ENCODE data around the gene DDX53. TPM values are rescaled to one million over a fixed set of nuclear protein-coding genes. Genes with fewer than 3 reads are reported as not detected.

The DDX53 gene
- total RNA-seq, 4 donors from 2014 or later = not detected

DNA sequence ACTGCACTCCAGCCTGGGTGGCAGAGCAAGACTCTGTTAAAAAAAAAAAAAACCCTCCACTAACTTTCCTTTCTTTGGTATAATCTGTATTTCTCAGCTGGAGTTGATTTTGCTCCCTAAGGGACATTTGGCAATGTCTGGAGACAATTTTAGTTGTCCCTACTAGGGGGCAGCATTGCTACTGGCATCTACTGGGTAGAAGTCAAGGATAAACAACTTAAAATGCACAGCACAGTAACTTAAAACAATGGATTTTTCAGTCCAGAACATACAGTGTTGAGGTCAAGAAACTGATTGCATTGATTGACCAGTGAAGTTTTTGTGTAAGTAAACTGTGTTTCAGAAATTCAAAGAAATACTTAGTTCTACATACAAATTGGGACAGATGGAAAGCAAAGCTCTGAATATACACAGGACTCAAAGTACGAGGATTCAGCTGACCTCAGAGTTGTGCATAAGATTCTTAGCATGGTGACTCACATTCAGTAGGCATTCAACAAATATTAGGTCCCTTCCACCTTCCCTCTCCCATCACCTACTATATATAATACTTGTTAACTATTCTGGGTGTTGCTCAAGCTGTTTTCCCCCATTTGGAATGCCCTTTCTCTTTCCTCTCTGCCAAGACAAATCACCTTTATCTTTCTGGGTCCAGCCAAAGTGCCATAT, 8.8 kb downstream of the DDX53 start:
- TF ChIP-seq, protein P1, sequence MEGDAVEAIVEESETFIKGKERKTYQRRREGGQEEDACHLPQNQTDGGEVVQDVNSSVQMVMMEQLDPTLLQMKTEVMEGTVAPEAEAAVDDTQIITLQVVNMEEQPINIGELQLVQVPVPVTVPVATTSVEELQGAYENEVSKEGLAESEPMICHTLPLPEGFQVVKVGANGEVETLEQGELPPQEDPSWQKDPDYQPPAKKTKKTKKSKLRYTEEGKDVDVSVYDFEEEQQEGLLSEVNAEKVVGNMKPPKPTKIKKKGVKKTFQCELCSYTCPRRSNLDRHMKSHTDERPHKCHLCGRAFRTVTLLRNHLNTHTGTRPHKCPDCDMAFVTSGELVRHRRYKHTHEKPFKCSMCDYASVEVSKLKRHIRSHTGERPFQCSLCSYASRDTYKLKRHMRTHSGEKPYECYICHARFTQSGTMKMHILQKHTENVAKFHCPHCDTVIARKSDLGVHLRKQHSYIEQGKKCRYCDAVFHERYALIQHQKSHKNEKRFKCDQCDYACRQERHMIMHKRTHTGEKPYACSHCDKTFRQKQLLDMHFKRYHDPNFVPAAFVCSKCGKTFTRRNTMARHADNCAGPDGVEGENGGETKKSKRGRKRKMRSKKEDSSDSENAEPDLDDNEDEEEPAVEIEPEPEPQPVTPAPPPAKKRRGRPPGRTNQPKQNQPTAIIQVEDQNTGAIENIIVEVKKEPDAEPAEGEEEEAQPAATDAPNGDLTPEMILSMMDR (IDR thresholded peaks at IDR 0.05; ENCODE audit: low read depth) = no peak

DNA sequence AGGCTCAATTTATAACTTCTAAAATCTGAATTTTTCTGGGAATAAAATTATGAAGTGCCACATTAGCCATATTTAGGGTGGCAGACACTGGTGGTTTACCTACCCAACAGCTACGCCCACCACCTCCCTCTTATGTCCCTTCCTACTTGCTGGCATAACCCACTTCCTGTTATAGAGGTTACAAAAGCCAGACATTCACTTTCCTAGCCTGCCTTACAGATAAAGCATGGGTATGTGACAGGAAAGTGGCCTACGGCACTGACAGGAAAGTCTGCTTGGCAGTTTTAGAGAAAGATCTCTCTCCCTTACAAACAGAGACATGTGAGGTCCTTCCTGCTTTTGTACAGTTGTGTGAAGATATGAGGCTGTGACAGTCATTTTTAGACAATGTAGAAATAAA, 12.4 kb downstream of the DDX53 start:
- TF ChIP-seq, protein P1 (IDR thresholded peaks at IDR 0.05; ENCODE audit: low read depth) = no peak

DNA sequence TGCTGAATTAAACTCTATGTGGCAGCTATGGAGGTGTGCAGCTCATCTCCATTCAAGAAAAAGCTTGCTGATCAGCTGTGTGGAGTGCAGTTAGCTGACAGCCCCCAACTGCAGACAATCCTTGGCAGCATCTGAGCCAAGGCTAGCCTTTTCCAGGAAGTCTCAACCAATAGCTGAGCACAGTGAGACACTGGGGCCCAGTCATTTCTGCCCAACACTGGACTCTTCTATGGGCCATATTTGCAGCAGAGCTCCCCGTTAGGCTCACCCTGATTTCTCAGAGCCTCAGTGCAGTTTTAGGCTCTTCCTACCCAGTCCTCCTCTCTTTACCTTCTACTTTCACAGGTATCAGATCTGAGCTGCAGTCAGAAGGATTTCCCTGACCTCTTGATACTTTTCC, 12.9 kb downstream of the DDX53 start:
- TF ChIP-seq, protein P1 (IDR thresholded peaks at IDR 0.05; ENCODE audit: low read depth) = no peak

DNA sequence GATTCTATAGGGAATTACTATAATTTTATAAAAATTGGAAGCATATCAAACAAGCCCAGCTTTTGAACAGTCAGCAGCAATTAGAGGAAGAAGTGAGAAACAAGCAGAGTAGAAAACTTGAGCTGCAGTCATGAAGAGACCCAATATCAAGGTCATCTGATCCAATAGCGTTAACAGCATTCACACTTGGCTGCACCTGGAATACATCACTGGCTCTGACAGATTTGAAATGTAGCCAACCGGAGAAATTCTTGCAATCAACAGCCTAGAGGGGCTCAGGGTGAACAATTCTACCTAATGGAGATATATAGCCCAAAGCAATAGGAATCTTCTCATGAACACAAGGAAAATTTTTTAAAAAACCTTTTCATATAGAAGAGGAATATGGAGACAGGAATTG, 13.6 kb downstream of the DDX53 start:
- TF ChIP-seq, protein P1 (IDR thresholded peaks at IDR 0.05; ENCODE audit: low read depth) = no peak

DNA sequence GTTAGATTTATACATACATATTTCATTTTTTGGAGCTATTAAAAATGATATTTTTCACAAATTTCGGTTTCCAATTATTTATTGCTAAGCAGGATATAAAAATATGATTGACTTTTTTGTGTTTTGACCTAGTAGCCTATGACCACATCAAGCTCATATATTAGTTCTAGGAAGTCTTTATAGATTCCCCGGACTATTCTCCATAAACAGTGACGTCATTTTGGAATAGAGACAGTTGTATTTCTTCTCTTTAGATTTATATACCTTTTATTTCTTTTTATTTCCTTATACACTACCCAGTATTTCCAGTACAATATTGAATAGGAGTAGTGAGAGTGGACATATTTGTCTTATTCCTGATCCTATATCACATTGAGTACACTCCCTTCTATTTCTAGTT, 31.8 kb downstream of the DDX53 start:
- TF ChIP-seq, protein P1 (IDR thresholded peaks at IDR 0.05; ENCODE audit: low read depth) = no peak

DNA sequence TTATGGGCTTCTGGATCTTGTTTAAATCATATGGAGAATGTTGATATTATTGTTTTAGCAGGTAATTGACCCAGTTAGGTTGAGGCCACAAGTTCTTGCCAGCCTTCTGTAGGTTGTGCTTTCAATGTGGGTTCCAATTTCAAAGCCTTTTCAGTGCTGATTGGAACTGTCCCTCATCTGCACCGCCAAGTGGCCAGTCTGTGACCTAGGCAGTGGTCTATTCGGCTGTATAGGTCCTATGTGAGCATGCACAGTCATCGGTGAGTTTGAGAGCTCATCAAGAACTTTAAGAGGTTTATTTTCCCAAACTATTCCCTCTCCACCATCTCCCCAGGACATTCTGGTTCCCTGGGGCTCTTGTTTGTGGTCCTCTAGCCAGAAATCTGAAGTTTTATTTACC, 35.7 kb downstream of the DDX53 start:
- TF ChIP-seq, protein P1 (IDR thresholded peaks at IDR 0.05; ENCODE audit: low read depth) = no peak

DNA sequence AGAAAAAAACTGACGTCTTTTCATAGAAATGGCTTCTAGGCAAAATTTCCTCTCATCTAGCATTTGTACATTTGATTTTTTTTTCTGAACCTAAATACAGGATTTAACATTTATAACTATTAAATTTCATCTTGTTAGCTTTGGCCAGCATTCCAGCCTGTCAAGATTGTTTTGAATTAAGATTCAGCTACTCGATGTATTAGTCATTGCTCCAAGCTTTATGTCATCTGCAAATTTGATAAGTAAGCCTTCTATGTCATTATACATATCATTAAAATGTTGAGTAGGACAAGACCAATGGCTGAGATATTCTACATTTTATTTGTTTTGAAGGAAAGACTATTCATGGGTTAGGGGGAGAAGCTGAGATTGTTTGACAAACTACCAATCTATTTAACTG, 46.7 kb downstream of the DDX53 start:
- TF ChIP-seq, protein P1 (IDR thresholded peaks at IDR 0.05; ENCODE audit: low read depth) = no peak

All from subcutaneous adipose tissue (tissue), 4 donors.